Effector memory CD4-positive, alpha-beta T cell (primary cell): Measurements from ENCODE around the gene CCDC40.

Source experiments
- DNase-seq, 3 donors: peaks; one replicate each; pipeline ENCODE4 v3.0.0-alpha.2; 2020
- H3K27ac ChIP-seq: 2 replicates; pipeline ENCODE4 v1.7.0; 2013; ENCODE audit warnings: mild to moderate bottlenecking, low read length, moderate library complexity; ENCODE audit not compliant: insufficient read depth, poor library complexity, severe bottlenecking
- H3K27me3 ChIP-seq: replicated peaks from 2 replicates; pipeline ENCODE4 v1.7.0; 2013; ENCODE audit warnings: mild to moderate bottlenecking, low read length; ENCODE audit not compliant: insufficient read depth, control insufficient read depth, poor library complexity, severe bottlenecking
- H3K36me3 ChIP-seq: 2 replicates; pipeline ENCODE4 v1.7.0; 2013; ENCODE audit warnings: mild to moderate bottlenecking, low read length, moderate library complexity; ENCODE audit not compliant: control insufficient read depth, insufficient read depth
- H3K4me1 ChIP-seq: 2 replicates; pipeline ENCODE4 v1.7.0; 2013; ENCODE audit warnings: low read length, mild to moderate bottlenecking; ENCODE audit not compliant: control insufficient read depth, insufficient read depth, poor library complexity, severe bottlenecking
- H3K4me3 ChIP-seq: 2 replicates; pipeline ENCODE4 v1.7.0; 2013; ENCODE audit warnings: low read length, low read depth, mild to moderate bottlenecking; ENCODE audit not compliant: insufficient read depth, poor library complexity, severe bottlenecking
- H3K9me3 ChIP-seq: 2 replicates; pipeline ENCODE4 v1.7.0; 2013; ENCODE audit warnings: mild to moderate bottlenecking, low read length, moderate library complexity; ENCODE audit not compliant: control insufficient read depth

Gene CCDC40

GRCh38 chr17:80023481-80024205, 12.8 kb upstream of the CCDC40 start:
- no peaks in the 10 kb centered on the region for H3K27me3 ChIP-seq
- H3K36me3 ChIP-seq: no peaks in the 10 kb centered on the region
- no peaks in the 10 kb centered on the region for H3K4me1 ChIP-seq
- no peaks in the 10 kb centered on the region for H3K9me3 ChIP-seq
- H3K4me3 ChIP-seq: no peak overlapping the region
- DNase-seq: no peak
- no peak overlapping the region for H3K27ac ChIP-seq

DNA sequence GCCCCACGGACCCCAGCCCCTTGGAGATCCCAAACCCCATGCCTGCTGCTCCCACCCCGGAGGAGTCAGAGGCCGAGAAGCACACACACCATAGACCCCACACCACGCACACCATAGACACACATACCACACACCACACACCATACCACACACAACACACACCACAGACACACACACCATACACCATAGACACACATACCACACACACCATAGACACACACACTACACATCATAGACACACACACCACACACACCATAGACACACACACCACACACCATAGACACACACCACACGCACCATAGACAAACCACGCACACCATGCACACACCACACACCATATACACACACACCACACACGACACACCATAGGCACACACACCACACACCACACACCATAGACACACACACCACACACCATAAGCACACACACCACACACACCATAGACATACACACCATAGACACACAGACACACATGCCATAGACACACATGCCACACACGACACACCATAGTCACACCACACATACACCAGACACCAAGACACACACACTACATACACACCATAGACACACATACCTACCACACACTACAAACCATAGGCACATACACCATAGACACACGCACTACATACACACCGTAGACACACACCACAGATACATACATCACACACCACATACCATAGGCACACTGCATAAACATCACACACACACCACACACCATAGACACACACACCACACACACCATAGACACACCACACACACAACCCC, 12.1 kb upstream of the CCDC40 start:
- H3K27ac ChIP-seq: no peak overlapping the region
- DNase-seq: no peak
- H3K36me3 ChIP-seq: no peaks in the 10 kb centered on the region
- no peaks in the 10 kb centered on the region for H3K4me1 ChIP-seq
- H3K27me3 ChIP-seq: no peaks in the 10 kb centered on the region
- H3K9me3 ChIP-seq: no peaks in the 10 kb centered on the region
- no peak overlapping the region for H3K4me3 ChIP-seq

- no peaks in the 10 kb centered on the region for H3K36me3 ChIP-seq
- H3K27ac ChIP-seq: no peak overlapping the region
- DNase-seq: no peak
- H3K4me3 ChIP-seq: no peak overlapping the region
- no peaks in the 10 kb centered on the region for H3K9me3 ChIP-seq
- no peaks in the 10 kb centered on the region for H3K27me3 ChIP-seq
- no peaks in the 10 kb centered on the region for H3K4me1 ChIP-seq
These were observed 11.3 kb upstream of the CCDC40 start for GRCh38 chr17:80025140-80025539.

- Histone ChIP-seq H3K27me3 (no peaks in the 10 kb centered on the region), H3K4me1 (no peaks in the 10 kb centered on the region)
- DNase-seq: no peak
These were observed 10.6 kb upstream of the CCDC40 start for GRCh38 chr17:80025796-80026195.

DNA sequence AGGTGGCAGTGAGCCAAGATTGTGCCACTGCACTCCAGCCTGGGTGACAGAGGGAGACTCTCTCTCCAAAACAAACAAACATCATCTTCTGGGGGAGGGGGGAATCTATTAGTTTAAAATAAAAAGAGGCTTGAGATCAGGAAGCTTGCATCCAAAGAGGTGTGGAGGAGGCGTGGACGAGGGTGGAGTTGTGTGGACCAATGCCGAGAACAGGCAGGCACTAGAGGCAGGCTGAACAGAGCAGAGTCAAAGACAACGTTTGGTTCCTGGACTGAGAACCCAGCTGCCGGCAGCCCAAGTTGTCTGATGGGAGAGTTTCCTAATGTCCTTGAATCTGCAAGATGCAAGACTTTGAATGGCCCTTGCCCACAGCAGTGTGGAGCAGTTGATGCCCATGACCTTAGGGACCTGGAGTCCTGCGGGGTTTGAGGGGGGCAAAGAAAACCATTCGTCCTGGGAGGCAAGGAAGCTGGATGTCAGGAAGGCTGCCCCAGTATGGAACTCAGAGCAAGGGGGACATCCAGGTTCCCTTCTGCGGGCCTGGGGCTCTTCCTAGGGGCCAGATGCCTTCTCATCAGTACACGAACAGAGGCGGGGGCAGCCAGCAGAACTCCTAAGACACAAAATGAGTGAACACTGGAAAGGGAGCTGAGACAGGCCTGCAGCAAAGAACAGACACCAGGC, 9.9 kb upstream of the CCDC40 start:
- no peak overlapping the region for H3K4me3 ChIP-seq
- no peak for DNase-seq
- H3K27ac ChIP-seq: no peak overlapping the region
- H3K27me3 ChIP-seq: no peaks in the 10 kb centered on the region
- H3K36me3 ChIP-seq: no peaks in the 10 kb centered on the region
- H3K9me3 ChIP-seq: no peaks in the 10 kb centered on the region
- no peaks in the 10 kb centered on the region for H3K4me1 ChIP-seq

More at GRCh38 chr17:80025796-80026195, 10.6 kb upstream of the CCDC40 start:
- no peaks in the 10 kb centered on the region for H3K9me3 ChIP-seq
- H3K4me3 ChIP-seq: no peak overlapping the region
- H3K36me3 ChIP-seq: no peaks in the 10 kb centered on the region
- no peak overlapping the region for H3K27ac ChIP-seq

GRCh38 chr17:80027043-80027435, 9.4 kb upstream of the CCDC40 start:
- no peak for DNase-seq
- Histone ChIP-seq H3K36me3 (no peaks in the 10 kb centered on the region), H3K4me3 (no peak overlapping the region), H3K9me3 (no peaks in the 10 kb centered on the region), H3K27me3 (no peaks in the 10 kb centered on the region), H3K27ac (no peak overlapping the region), H3K4me1 (no peaks in the 10 kb centered on the region)

DNA sequence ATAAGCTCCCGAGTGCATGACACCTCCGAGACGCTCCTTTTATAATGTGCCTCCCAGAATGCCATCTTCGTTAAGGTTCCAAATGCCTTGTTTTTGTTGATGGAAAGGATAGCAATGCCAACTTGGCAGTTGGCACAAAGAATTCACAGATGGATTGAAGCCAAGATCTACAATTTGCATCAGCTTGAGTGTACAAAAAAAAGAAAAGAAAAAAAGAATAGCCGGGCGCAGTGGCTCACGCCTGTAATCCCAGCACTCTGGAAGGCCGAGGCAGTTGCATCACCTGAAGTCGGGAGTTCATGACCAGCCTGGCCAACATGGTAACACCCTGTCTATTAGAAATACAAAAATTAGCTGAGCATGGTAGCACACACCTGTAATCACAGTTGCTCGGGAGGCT, 8.4 kb upstream of the CCDC40 start:
- no peak overlapping the region for H3K4me3 ChIP-seq
- no peaks in the 10 kb centered on the region for H3K9me3 ChIP-seq
- no peaks in the 10 kb centered on the region for H3K4me1 ChIP-seq
- H3K36me3 ChIP-seq: no peaks in the 10 kb centered on the region
- H3K27ac ChIP-seq: no peak overlapping the region
- no peak for DNase-seq
- H3K27me3 ChIP-seq: no peaks in the 10 kb centered on the region

GRCh38 chr17:80029258-80029974, 7.0 kb upstream of the CCDC40 start:
- H3K4me1 ChIP-seq: no peaks in the 10 kb centered on the region
- no peak overlapping the region for H3K4me3 ChIP-seq
- no peaks in the 10 kb centered on the region for H3K9me3 ChIP-seq
- no peak overlapping the region for H3K27ac ChIP-seq
- H3K27me3 ChIP-seq: no peaks in the 10 kb centered on the region
- no peaks in the 10 kb centered on the region for H3K36me3 ChIP-seq
- DNase-seq: no peak

DNA sequence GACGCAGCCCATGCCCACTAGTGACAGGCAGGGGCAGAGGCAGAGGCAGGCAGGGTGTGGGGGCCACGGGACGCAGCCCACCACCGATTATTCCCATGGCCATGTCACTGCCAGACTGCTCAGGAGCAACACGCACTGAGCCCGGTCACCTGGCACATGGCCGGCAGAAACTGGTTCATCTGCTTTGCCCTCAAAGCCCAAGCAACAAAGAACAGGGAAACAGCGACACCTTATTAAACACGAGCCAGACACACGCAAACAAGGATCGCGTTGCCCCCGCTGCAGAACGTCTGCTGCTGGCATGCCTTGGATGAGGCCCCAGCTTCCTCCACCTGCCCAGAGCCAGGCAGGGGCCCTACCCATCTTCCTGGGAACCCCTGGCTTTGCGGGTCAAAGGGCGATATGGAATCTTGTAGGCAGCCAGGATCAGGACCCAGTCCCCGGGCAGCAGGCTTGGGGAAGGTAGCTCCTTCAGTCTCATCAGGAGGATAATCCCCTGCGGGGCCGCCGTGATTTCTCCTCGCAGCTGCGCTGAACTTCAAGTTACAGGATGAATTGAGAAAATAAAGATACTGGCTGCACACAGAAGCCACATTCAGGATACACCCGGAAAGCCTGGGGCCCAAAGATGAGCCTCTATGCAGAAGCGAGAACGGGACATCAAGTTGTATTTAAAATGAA, 5.6 kb upstream of the CCDC40 start:
- H3K9me3 ChIP-seq: no peaks in the 10 kb centered on the region
- no peak overlapping the region for H3K4me3 ChIP-seq
- no peaks in the 10 kb centered on the region for H3K27me3 ChIP-seq
- H3K36me3 ChIP-seq: no peaks in the 10 kb centered on the region
- no peak overlapping the region for H3K27ac ChIP-seq
- H3K4me1 ChIP-seq: peaks cover 7% of the 10 kb centered on the region
- no peak for DNase-seq
